ENCODE results near the gene CHI3L2.
A peak's percentile ranks its signal among the peaks of the same experiment; 100 is the strongest.

The CHI3L2 gene

DNA sequence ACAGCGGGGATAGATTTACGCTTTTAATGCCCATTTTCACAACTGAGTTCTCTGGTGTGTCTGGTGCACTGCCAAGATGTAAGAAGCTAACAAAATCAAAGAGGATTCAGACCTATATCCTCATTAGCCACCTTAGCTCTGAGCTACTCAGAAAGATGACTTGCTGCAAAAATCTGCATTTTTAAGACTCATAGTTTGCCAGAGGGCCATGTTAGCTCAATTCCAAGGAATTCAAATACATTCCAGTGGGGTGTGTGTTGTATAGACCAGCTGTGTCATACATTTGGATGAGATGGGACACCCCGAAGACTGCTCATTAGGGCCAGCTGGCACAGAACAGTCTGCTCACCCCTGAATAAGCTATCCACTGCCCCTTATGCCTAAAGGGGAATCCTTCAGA is 36.0 kb upstream of the CHI3L2 start:
- Histone ChIP-seq H3K27ac (ENCODE audit: low read length) (no peak overlapping the region), H3K9me3 (replicated peaks; ENCODE audit: insufficient read depth, low read length) (no peaks in the 10 kb centered on the region), H3K4me2 (ENCODE audit: low read depth, low read length) (no peak overlapping the region), H3K9ac (ENCODE audit: low read length) (no peak overlapping the region), H3K9me2 (replicated peaks; ENCODE audit: insufficient read depth, low read length) (no peaks in the 10 kb centered on the region), H2AFZ (ENCODE audit: low read length) (no peak overlapping the region), H3K4me3 (ENCODE audit: low read length) (no peak overlapping the region), H3K27me3 (replicated peaks; ENCODE audit: insufficient read depth, low read length) (no peaks in the 10 kb centered on the region), H3F3A (ENCODE audit: insufficient read depth, low read length) (no peaks in the 10 kb centered on the region), H3K4me1 (ENCODE audit: low read length) (peaks cover 8% of the 10 kb centered on the region), H4K20me1 (ENCODE audit: insufficient read depth, low read length) (no peaks in the 10 kb centered on the region), H3K36me3 (replicated peaks; ENCODE audit: insufficient read depth, low read length) (no peaks in the 10 kb centered on the region), H3K79me2 (ENCODE audit: low read length) (no peaks in the 10 kb centered on the region)
- no peak for TF ChIP-seq EZH2 (optimal IDR thresholded peaks at IDR 0.05; ENCODE audit: low read depth, low read length)
- no peak for DNase-seq

DNA sequence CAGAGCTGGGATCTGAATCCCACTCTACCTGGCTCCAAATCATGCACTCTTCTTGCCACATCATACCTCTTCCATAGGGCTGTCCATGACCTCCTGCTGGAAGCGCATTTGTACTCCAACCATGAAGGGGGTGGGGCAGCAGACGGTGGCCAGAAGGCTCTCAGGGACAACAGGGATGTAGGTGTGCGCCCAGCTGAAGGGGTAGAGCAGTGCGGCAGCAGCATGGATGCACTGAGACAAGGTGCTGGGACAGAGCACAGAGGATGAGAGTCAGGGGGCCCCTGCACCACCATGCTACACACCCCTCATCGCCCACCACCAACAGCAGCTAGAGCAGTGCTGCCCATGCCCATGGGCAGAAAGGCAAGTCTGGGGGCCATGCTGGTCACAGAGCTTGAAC is 35.4 kb upstream of the CHI3L2 start:
- Histone ChIP-seq H3K79me2 (ENCODE audit: low read length) (no peaks in the 10 kb centered on the region), H3K9ac (ENCODE audit: low read length) (no peak overlapping the region), H4K20me1 (ENCODE audit: insufficient read depth, low read length) (no peaks in the 10 kb centered on the region), H3K27ac (ENCODE audit: low read length) (no peak overlapping the region), H3K4me1 (ENCODE audit: low read length) (peaks cover 8% of the 10 kb centered on the region), H3F3A (ENCODE audit: insufficient read depth, low read length) (no peaks in the 10 kb centered on the region), H3K27me3 (replicated peaks; ENCODE audit: insufficient read depth, low read length) (no peaks in the 10 kb centered on the region), H3K36me3 (replicated peaks; ENCODE audit: insufficient read depth, low read length) (no peaks in the 10 kb centered on the region), H3K9me2 (replicated peaks; ENCODE audit: insufficient read depth, low read length) (no peaks in the 10 kb centered on the region), H3K9me3 (replicated peaks; ENCODE audit: insufficient read depth, low read length) (no peaks in the 10 kb centered on the region), H3K4me3 (ENCODE audit: low read length) (no peak overlapping the region), H2AFZ (ENCODE audit: low read length) (no peak overlapping the region), H3K4me2 (ENCODE audit: low read depth, low read length) (no peak overlapping the region)
- TF ChIP-seq EZH2 (optimal IDR thresholded peaks at IDR 0.05; ENCODE audit: low read depth, low read length), result no peak
- no peak for TF ChIP-seq EZH2phosphoT487 (IDR thresholded peaks at IDR 0.05; ENCODE audit: low read length)
- no peak for TF ChIP-seq CTCF (IDR thresholded peaks at IDR 0.05; ENCODE audit: low read length)
- DNase-seq, result no peak

- Histone ChIP-seq H3K9me2 (replicated peaks; ENCODE audit: insufficient read depth, low read length) (no peaks in the 10 kb centered on the region), H2AFZ (ENCODE audit: low read length) (no peak overlapping the region), H3K79me2 (ENCODE audit: low read length) (no peaks in the 10 kb centered on the region), H3K27me3 (replicated peaks; ENCODE audit: insufficient read depth, low read length) (no peaks in the 10 kb centered on the region), H3K9me3 (replicated peaks; ENCODE audit: insufficient read depth, low read length) (no peaks in the 10 kb centered on the region), H3K4me1 (ENCODE audit: low read length) (peaks cover 8% of the 10 kb centered on the region), H3K36me3 (replicated peaks; ENCODE audit: insufficient read depth, low read length) (no peaks in the 10 kb centered on the region), H3K4me2 (ENCODE audit: low read depth, low read length) (peak overlapping the region; percentile 18; the same call in 1 of the 2 replicates), H3K27ac (ENCODE audit: low read length) (no peak overlapping the region), H3K4me3 (ENCODE audit: low read length) (no peak overlapping the region), H3K9ac (ENCODE audit: low read length) (no peak overlapping the region), H3F3A (ENCODE audit: insufficient read depth, low read length) (no peaks in the 10 kb centered on the region), H4K20me1 (ENCODE audit: insufficient read depth, low read length) (no peaks in the 10 kb centered on the region)
- no peak for DNase-seq
- TF ChIP-seq EZH2phosphoT487 (IDR thresholded peaks at IDR 0.05; ENCODE audit: low read length) (no peak), CTCF (IDR thresholded peaks at IDR 0.05; ENCODE audit: low read length) (no peak), EZH2 (optimal IDR thresholded peaks at IDR 0.05; ENCODE audit: low read depth, low read length) (no peak)
Measured at GRCh38 chr1:111192658-111193519, 34.6 kb upstream of the CHI3L2 start.
